AG04450 (cell line): Measurements from ENCODE around the gene PCNA. TPM values are rescaled to one million over a fixed set of nuclear protein-coding genes. Genes with fewer than 3 reads are reported as not detected.

Source experiments
- CTCF ChIA-PET: fragments of 300-600, 350-600 bp; formaldehyde crosslinking; extraction: SDS; loops from one replicate; lab custom pipeline; 2022; ENCODE audit warnings: antibody characterized with exemption, inconsistent platforms; lab: Charles Lee
- POLR2A ChIA-PET: fragments of 350-600 bp; formaldehyde crosslinking; extraction: SDS; loops from one replicate; lab custom pipeline; 2021; ENCODE audit warnings: antibody characterized with exemption, inconsistent platforms; lab: Yijun Ruan, JAX
- DNase-seq: peaks from one replicate; pipeline ENCODE4 v3.0.0-alpha.2; 2011; ENCODE audit warnings: low read depth, low spot score
- H3K27ac ChIP-seq: one replicate; pipeline ENCODE4 v1.5.1; 2012; ENCODE audit warnings: low read depth, low read length, control low read depth
- H3K27me3 ChIP-seq: one replicate; pipeline ENCODE4 v1.6.0; 2012; ENCODE audit warnings: low read length; ENCODE audit not compliant: control insufficient read depth, insufficient read depth
- H3K4me3 ChIP-seq: 2 replicates; pipeline ENCODE4 v1.5.1; 2011; ENCODE audit warnings: mild to moderate bottlenecking, low read depth, low read length, control low read depth
- H3K9me3 ChIP-seq: 2 replicates; pipeline ENCODE4 v1.5.1; 2012; ENCODE audit warnings: low read length; ENCODE audit not compliant: control insufficient read depth, insufficient read depth
- polyA plus RNA-seq: library from polyadenylated mRNA; depleted of rRNA; stranded (reverse); fragments of >200 nt; gene quantifications from 2 replicates; pipeline ENCODE4 v1.2.3, GENCODE V29; 2011
- TF ChIP-seq, protein P1 (sequence below): IDR thresholded peaks from 2 replicates; pipeline ENCODE4 v1.5.1; 2011; ENCODE audit warnings: low read depth, low read length, control low read depth, inconsistent platforms

Gene PCNA
- polyA plus RNA-seq, 1 experiment, result 134 TPM

DNA sequence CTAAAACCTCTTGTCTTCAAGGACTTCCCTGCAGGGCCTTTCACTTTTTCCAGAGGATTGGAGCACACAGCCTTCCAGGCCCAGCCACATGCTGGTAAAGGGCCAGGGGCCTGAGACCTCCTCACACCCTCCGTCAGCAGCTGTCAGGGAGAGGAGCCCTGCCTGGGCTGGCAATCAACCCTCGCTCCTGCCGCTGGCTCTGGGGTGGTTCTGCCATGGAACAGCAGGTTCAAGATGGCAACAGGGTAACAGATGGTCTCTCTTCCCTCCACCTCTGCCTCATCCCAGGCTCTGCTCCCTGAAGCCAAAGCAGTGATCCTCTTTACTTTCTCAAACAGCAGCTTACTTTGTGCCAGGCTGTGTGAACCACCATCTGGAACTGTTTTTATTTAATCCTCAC, 23.8 kb downstream of the PCNA start:
- ChIA-PET POLR2A (interaction anchor here (1.0 kb wide), 1 partner anchor 154 kb away, joined by 11 read pairs; no protein-coding TSS in a partner anchor), CTCF (no interaction called here)
- TF ChIP-seq, protein P1, sequence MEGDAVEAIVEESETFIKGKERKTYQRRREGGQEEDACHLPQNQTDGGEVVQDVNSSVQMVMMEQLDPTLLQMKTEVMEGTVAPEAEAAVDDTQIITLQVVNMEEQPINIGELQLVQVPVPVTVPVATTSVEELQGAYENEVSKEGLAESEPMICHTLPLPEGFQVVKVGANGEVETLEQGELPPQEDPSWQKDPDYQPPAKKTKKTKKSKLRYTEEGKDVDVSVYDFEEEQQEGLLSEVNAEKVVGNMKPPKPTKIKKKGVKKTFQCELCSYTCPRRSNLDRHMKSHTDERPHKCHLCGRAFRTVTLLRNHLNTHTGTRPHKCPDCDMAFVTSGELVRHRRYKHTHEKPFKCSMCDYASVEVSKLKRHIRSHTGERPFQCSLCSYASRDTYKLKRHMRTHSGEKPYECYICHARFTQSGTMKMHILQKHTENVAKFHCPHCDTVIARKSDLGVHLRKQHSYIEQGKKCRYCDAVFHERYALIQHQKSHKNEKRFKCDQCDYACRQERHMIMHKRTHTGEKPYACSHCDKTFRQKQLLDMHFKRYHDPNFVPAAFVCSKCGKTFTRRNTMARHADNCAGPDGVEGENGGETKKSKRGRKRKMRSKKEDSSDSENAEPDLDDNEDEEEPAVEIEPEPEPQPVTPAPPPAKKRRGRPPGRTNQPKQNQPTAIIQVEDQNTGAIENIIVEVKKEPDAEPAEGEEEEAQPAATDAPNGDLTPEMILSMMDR, result no peak
- H3K9me3 ChIP-seq, result no peaks in the 10 kb centered on the region
- DNase-seq, result no peak
- H3K27me3 ChIP-seq, result no peaks in the 10 kb centered on the region
- H3K27ac ChIP-seq, result no peak overlapping the region
- no peak overlapping the region for H3K4me3 ChIP-seq

GRCh38 chr20:5095454-5095853, 24.3 kb downstream of the PCNA start:
- no peak for DNase-seq
- CTCF ChIA-PET, result no interaction called here
- Histone ChIP-seq H3K4me3 (no peak overlapping the region), H3K27me3 (no peaks in the 10 kb centered on the region), H3K9me3 (no peaks in the 10 kb centered on the region), H3K27ac (no peak overlapping the region)
- TF ChIP-seq, protein P1, result no peak
- POLR2A ChIA-PET, result no interaction called here

DNA sequence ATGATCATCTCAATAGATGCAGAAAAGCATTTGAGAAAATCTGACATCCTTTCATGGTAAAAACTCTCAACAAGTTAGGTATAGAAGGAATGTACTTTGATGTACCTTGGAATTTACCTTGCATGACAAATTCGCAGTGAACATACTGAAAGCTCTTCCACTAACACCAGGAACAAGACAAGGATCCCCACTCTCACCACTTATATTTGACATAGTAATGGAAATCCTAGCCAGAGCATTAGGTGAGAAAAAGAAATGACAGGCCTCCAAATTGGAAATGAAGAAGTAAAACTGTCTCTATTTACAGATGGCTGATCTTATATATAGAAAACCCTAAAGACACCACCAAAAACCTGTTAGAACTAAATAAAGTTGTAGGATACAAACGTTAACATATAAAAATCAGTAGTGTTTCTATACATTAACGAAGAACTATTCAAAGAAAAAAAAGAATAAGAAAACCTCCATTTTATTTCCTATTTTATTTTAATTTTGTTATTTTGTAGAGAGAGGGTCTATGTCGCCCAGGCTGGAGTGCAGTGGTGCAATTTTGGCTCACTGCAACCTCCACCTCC, 26.9 kb downstream of the PCNA start:
- ChIA-PET CTCF (interaction anchor here (2.2 kb wide), 1 partner anchor 8 kb away, joined by 15 read pairs; no protein-coding TSS in a partner anchor), POLR2A (interaction anchor here (0.7 kb wide), 1 partner anchor 330 kb away, joined by 6 read pairs; no protein-coding TSS in a partner anchor)
- no peak overlapping the region for H3K4me3 ChIP-seq
- H3K27ac ChIP-seq, result no peak overlapping the region
- DNase-seq, result no peak
- H3K27me3 ChIP-seq, result no peaks in the 10 kb centered on the region
- no peaks in the 10 kb centered on the region for H3K9me3 ChIP-seq
- TF ChIP-seq, protein P1, result no peak

DNA sequence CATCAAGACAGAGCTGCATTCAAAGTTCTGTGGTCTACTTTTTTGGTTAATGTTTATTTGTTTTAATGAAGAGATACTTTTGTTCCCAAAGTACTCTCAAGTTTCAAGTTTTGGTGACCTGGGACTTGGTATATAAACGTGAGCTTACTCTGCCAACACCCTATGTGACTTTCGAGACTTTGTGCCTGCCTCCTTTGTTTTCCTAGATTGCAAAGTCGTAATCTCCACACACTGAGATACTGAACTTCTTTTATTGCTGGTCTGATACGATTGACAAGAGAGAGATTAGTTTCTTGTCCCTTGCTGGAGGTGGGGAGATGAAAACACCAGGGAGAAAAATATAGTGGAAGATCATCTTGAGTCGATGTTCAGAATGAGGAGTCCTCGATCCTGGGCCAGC, 27.9 kb downstream of the PCNA start:
- TF ChIP-seq, protein P1, result no peak
- CTCF ChIA-PET, result interaction anchor here (2.2 kb wide), 1 partner anchor 9 kb away, joined by 15 read pairs; no protein-coding TSS in a partner anchor
- no peak for DNase-seq
- Histone ChIP-seq H3K27ac (no peak overlapping the region), H3K4me3 (no peak overlapping the region), H3K9me3 (no peaks in the 10 kb centered on the region), H3K27me3 (no peaks in the 10 kb centered on the region)
- POLR2A ChIA-PET, result no interaction called here

DNA sequence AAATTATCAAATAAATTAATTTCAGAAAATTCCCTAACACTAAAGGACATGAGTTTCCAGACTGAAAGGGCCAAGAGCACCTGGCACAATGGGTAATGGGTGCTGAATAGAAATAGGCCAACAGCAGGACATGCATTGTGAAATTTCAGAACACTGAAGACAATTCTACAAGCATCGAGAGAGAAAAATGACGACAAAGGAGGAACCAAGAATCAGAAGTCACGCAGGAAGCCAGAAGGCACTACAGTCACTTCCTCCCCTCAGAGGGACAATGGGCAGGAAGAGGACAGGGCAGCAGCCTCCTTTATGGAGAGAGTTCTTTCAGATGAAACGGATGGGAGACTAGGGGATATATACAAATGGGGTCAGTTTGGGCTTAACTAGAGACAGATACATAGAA, 29.6 kb downstream of the PCNA start:
- ChIA-PET POLR2A (no interaction called here), CTCF (no interaction called here)
- TF ChIP-seq, protein P1, result no peak
- Histone ChIP-seq H3K27me3 (no peaks in the 10 kb centered on the region), H3K27ac (no peak overlapping the region), H3K4me3 (no peak overlapping the region), H3K9me3 (no peaks in the 10 kb centered on the region)
- DNase-seq, result no peak
